ENCODE data around the gene BSCL2. TPM values are rescaled to one million over a fixed set of nuclear protein-coding genes. Genes with fewer than 3 reads are reported as not detected.
"Not testable (repeated sequence)": the region's sequence is repeated elsewhere in the genome, so short reads cannot be mapped to it uniquely, and the experiment has no call there.

Gene BSCL2
- total RNA-seq, 2 experiments from 2014 or later: 29.9 to 39.4 TPM

- H3K27me3 Mint-ChIP-seq: no peaks in the 10 kb centered on the region
These were observed 50.3 kb downstream of the BSCL2 start for GRCh38 chr11:62656796-62657429.

GRCh38 chr11:62654297-62654696, 52.9 kb downstream of the BSCL2 start:
- Mint-ChIP-seq H3K27me3 (no peaks in the 10 kb centered on the region), H3K9me3 (no peaks in the 10 kb centered on the region), H3K27ac (peak overlapping the region; percentile 63), H3K4me1 (peaks cover 17% of the 10 kb centered on the region), H3K36me3 (peaks cover 4% of the 10 kb centered on the region), H3K4me3 (peak overlapping the region; percentile 37)
- ATAC-seq (ENCODE audit: low read depth) (no peak), DNase-seq (no peak)
- POLR2A ChIA-PET: interaction anchor here (0.6 to 8.4 kb wide), 5 partner anchors 11 to 101 kb away, joined by 4 to 187 read pairs (median 8); partner anchors contain the start of genes C11orf98, CSKMT, LBHD1 and TUT1

More at GRCh38 chr11:62656796-62657429, 50.3 kb downstream of the BSCL2 start:
- Mint-ChIP-seq H3K9me3 (no peaks in the 10 kb centered on the region), H3K36me3 (peaks cover 2% of the 10 kb centered on the region), H3K4me1 (peaks cover 13% of the 10 kb centered on the region), H3K4me3 (no peak overlapping the region), H3K27ac (no peak overlapping the region)
- POLR2A ChIA-PET: interaction anchor here (0.7 to 8.4 kb wide), 5 partner anchors 8 to 55 kb away, joined by 3 to 187 read pairs (median 5); partner anchors contain the start of genes B3GAT3, C11orf98, CSKMT and LBHD1
- ATAC-seq (ENCODE audit: low read depth) (no peak), DNase-seq (no peak)

- no peak for ATAC-seq (ENCODE audit: low read depth)
- H3K4me1 Mint-ChIP-seq: peaks cover 17% of the 10 kb centered on the region
These were observed 54.8 kb downstream of the BSCL2 start for GRCh38 chr11:62652161-62653006.

GRCh38 chr11:62650283-62650682, 56.9 kb downstream of the BSCL2 start:
- POLR2A ChIA-PET: interaction anchor here (0.9 to 1.2 kb wide), 2 partner anchors 22 to 49 kb away, joined by 5 to 6 read pairs; partner anchors contain the start of genes LBHD1 and MTA2

More at GRCh38 chr11:62652161-62653006, 54.8 kb downstream of the BSCL2 start:
- Mint-ChIP-seq H3K27me3 (no peaks in the 10 kb centered on the region), H3K36me3 (peaks cover 4% of the 10 kb centered on the region), H3K9me3 (no peaks in the 10 kb centered on the region), H3K4me3 (peak overlapping the region; percentile 94), H3K27ac (peak overlapping the region; percentile 91)
- DNase-seq: no peak
- POLR2A ChIA-PET: interaction anchor here (0.7 to 8.4 kb wide), 22 partner anchors 9 to 250 kb away, joined by 3 to 187 read pairs (median 5); partner anchors contain the start of genes B3GAT3, C11orf98, CSKMT and EEF1G

GRCh38 chr11:62649486-62649885, 57.7 kb downstream of the BSCL2 start:
- no peaks in the 10 kb centered on the region for H3K27me3 Mint-ChIP-seq
- H3K4me3 Mint-ChIP-seq: no peak overlapping the region
- ATAC-seq (ENCODE audit: low read depth) (no peak), DNase-seq (no peak)
- H3K27ac Mint-ChIP-seq: no peak overlapping the region
- POLR2A ChIA-PET: interaction anchor here (0.6 to 5.5 kb wide), 7 partner anchors 8 to 58 kb away, joined by 3 to 40 read pairs (median 7); partner anchors contain the start of genes B3GAT3, C11orf98, CSKMT and LBHD1
- H3K4me1 Mint-ChIP-seq: peaks cover 28% of the 10 kb centered on the region
- no peaks in the 10 kb centered on the region for H3K9me3 Mint-ChIP-seq
- H3K36me3 Mint-ChIP-seq: peaks cover 10% of the 10 kb centered on the region

More at GRCh38 chr11:62650283-62650682, 56.9 kb downstream of the BSCL2 start:
- not testable (repeated sequence) for H3K27me3 Mint-ChIP-seq; H3K36me3 Mint-ChIP-seq; H3K27ac Mint-ChIP-seq; DNase-seq; H3K9me3 Mint-ChIP-seq; H3K4me3 Mint-ChIP-seq; ATAC-seq (ENCODE audit: low read depth)
- H3K4me1 Mint-ChIP-seq: peaks cover 23% of the 10 kb centered on the region

GRCh38 chr11:62648967-62649364, 58.3 kb downstream of the BSCL2 start:
- no peak for ATAC-seq (ENCODE audit: low read depth)
- no peak overlapping the region for H3K27ac Mint-ChIP-seq
- DNase-seq: no peak
- H3K36me3 Mint-ChIP-seq: peaks cover 10% of the 10 kb centered on the region
- H3K4me1 Mint-ChIP-seq: peaks cover 29% of the 10 kb centered on the region
- no peaks in the 10 kb centered on the region for H3K27me3 Mint-ChIP-seq
- H3K9me3 Mint-ChIP-seq: no peaks in the 10 kb centered on the region
- H3K4me3 Mint-ChIP-seq: no peak overlapping the region
- POLR2A ChIA-PET: interaction anchor here (0.6 to 5.5 kb wide), 7 partner anchors 16 to 57 kb away, joined by 3 to 40 read pairs (median 7); partner anchors contain the start of genes B3GAT3, C11orf98, CSKMT and LBHD1

- DNase-seq (no peak), ATAC-seq (ENCODE audit: low read depth) (no peak)
- no peak overlapping the region for H3K4me3 Mint-ChIP-seq
- peaks cover 26% of the 10 kb centered on the region for H3K4me1 Mint-ChIP-seq
- peaks cover 8% of the 10 kb centered on the region for H3K36me3 Mint-ChIP-seq
- POLR2A ChIA-PET: interaction anchor here (0.6 to 5.5 kb wide), 10 partner anchors 11 to 193 kb away, joined by 3 to 40 read pairs (median 4); partner anchors contain the start of genes B3GAT3, C11orf98, CSKMT and HNRNPUL2
- H3K27me3 Mint-ChIP-seq: no peaks in the 10 kb centered on the region
- no peak overlapping the region for H3K27ac Mint-ChIP-seq
- no peaks in the 10 kb centered on the region for H3K9me3 Mint-ChIP-seq
These were observed 58.8 kb downstream of the BSCL2 start for GRCh38 chr11:62648185-62648966.

- peaks cover 8% of the 10 kb centered on the region for H3K36me3 Mint-ChIP-seq
- H3K9me3 Mint-ChIP-seq: no peaks in the 10 kb centered on the region
- DNase-seq (no peak), ATAC-seq (ENCODE audit: low read depth) (no peak)
- no peak overlapping the region for H3K27ac Mint-ChIP-seq
- H3K4me1 Mint-ChIP-seq: peaks cover 25% of the 10 kb centered on the region
- no peak overlapping the region for H3K4me3 Mint-ChIP-seq
- POLR2A ChIA-PET: interaction anchor here (0.9 to 5.5 kb wide), 8 partner anchors 10 to 194 kb away, joined by 3 to 40 read pairs (median 8); partner anchors contain the start of genes B3GAT3, C11orf98, CSKMT and HNRNPUL2
- H3K27me3 Mint-ChIP-seq: no peaks in the 10 kb centered on the region
These were observed 59.6 kb downstream of the BSCL2 start for GRCh38 chr11:62647609-62648005.

- DNase-seq (no peak), ATAC-seq (ENCODE audit: low read depth) (no peak)
- H3K27ac Mint-ChIP-seq: peak overlapping the region; percentile 96
- peak overlapping the region; percentile 99 for H3K4me3 Mint-ChIP-seq
- POLR2A ChIA-PET: interaction anchor here (0.6 to 7.3 kb wide), 17 partner anchors 10 to 194 kb away, joined by 3 to 76 read pairs (median 13); partner anchors contain the start of genes B3GAT3, C11orf98, CSKMT and EEF1G
- H3K36me3 Mint-ChIP-seq: peaks cover 8% of the 10 kb centered on the region
- no peaks in the 10 kb centered on the region for H3K27me3 Mint-ChIP-seq
- H3K9me3 Mint-ChIP-seq: no peaks in the 10 kb centered on the region
- H3K4me1 Mint-ChIP-seq: peaks cover 24% of the 10 kb centered on the region
These were observed 60.2 kb downstream of the BSCL2 start for GRCh38 chr11:62646825-62647608.

- Mint-ChIP-seq H3K27ac (peak within 1 kb of the TSS; percentile 96), H3K4me1 (peaks cover 24% of the 10 kb centered on the region), H3K36me3 (peaks cover 8% of the 10 kb centered on the region), H3K27me3 (no peaks in the 10 kb centered on the region), H3K9me3 (no peaks in the 10 kb centered on the region), H3K4me3 (peak within 1 kb of the TSS; percentile 99)
- POLR2A ChIA-PET: interaction anchor here (0.6 to 7.3 kb wide), 19 partner anchors 9 to 195 kb away, joined by 3 to 76 read pairs (median 7); partner anchors contain the start of genes B3GAT3, C11orf98, CSKMT and EEF1G
- ATAC-seq (ENCODE audit: low read depth) (peak; percentile 98), DNase-seq (peak; percentile 96)
These were observed 61.0 kb downstream of the BSCL2 start, which contains the start of gene GANAB for GRCh38 chr11:62645946-62646824. TSS of gene GANAB (minus strand) at chr11:62646613. CDS start at chr11:62646599, 14 bp downstream.

GRCh38 chr11:62645671-62645945, 61.6 kb downstream of the BSCL2 start:
- DNase-seq (no peak), ATAC-seq (ENCODE audit: low read depth) (no peak)
- POLR2A ChIA-PET: interaction anchor here (0.7 to 7.3 kb wide), 16 partner anchors 8 to 195 kb away, joined by 3 to 76 read pairs (median 10); partner anchors contain the start of genes B3GAT3, C11orf98, CSKMT and EEF1G
- Mint-ChIP-seq H3K27me3 (no peaks in the 10 kb centered on the region), H3K36me3 (peaks cover 7% of the 10 kb centered on the region), H3K4me3 (peak overlapping the region; percentile 99), H3K27ac (peak overlapping the region; percentile 96), H3K9me3 (no peaks in the 10 kb centered on the region), H3K4me1 (peaks cover 29% of the 10 kb centered on the region)

Data from activated naive CD8-positive, alpha-beta T cell treated with anti-CD3 and anti-CD28 coated beads, Interleukin-2, amount 10 ng/mL, durations not matched to agents 7 days and 5 days (primary cell).